Testis (tissue), 2 donors: Measurements from ENCODE around the gene NOL12.

Experiments used
- CTCF ChIP-seq, 3 experiments: fragments of 450-650 bp in 2 of 3; fragments of 200-600 bp in 1 of 3; sonication (generic) in 1 of 3; IDR thresholded peaks; one replicate each; pipeline ENCODE4 v1.5.1; 2016 to 2019; ENCODE audit warnings: antibody characterized with exemption in 3 of 3, mild to moderate bottlenecking in 2 of 3, moderate library complexity in 1 of 3
- POLR2A ChIP-seq: fragments of 450-650 bp; IDR thresholded peaks from one replicate; pipeline ENCODE4 v1.6.1; 2017; ENCODE audit warnings: antibody characterized with exemption, mild to moderate bottlenecking, moderate library complexity

- no peak for TF ChIP-seq POLR2A
- no peak for TF ChIP-seq CTCF (IDR thresholded peaks at IDR 0.05)
These were observed 6.6 kb downstream of the NOL12 start for GRCh38 chr22:37692627-37693285.
